KMS-11 (cell line): ENCODE data around the gene MFAP3L.

Source experiments
- H2AFZ ChIP-seq: fragments of 200-600 bp; sonication (generic); 2 replicates; pipeline ENCODE4 v1.6.1; 2016; ENCODE audit warnings: antibody characterized with exemption, mixed run types, low read depth
- H3K27ac ChIP-seq: fragments of 200-600 bp; sonication (generic); 2 replicates; pipeline ENCODE4 v1.6.1; 2016; ENCODE audit warnings: mild to moderate bottlenecking, mixed run types
- H3K27me3 ChIP-seq: fragments of 200-600 bp; sonication (generic); 2 replicates; pipeline ENCODE4 v1.6.1; 2017; ENCODE audit warnings: mild to moderate bottlenecking, low read depth, mixed run types, moderate library complexity; ENCODE audit not compliant: insufficient read depth
- H3K36me3 ChIP-seq: fragments of 200-600 bp; sonication (generic); 2 replicates; pipeline ENCODE4 v1.6.1; 2017; ENCODE audit warnings: mild to moderate bottlenecking, mixed run types; ENCODE audit not compliant: insufficient read depth
- H3K4me1 ChIP-seq: fragments of 200-600 bp; sonication (generic); 2 replicates; pipeline ENCODE4 v1.6.1; 2016; ENCODE audit warnings: mild to moderate bottlenecking, low read depth, mixed run types; ENCODE audit not compliant: poor library complexity, severe bottlenecking
- H3K4me2 ChIP-seq: fragments of 200-600 bp; sonication (generic); 2 replicates; pipeline ENCODE4 v1.7.0; 2016; ENCODE audit warnings: mild to moderate bottlenecking, mixed run types
- H3K4me3 ChIP-seq: fragments of 200-600 bp; sonication (generic); IDR thresholded peaks from 2 replicates; pipeline ENCODE4 v1.6.1; 2017; ENCODE audit warnings: low read depth, low read length, mixed read lengths; ENCODE audit not compliant: insufficient read depth
- H3K79me2 ChIP-seq: fragments of 200-600 bp; sonication (generic); 2 replicates; pipeline ENCODE4 v1.6.1; 2016; ENCODE audit warnings: low read depth, mixed run types; ENCODE audit not compliant: insufficient read depth
- H3K9ac ChIP-seq: fragments of 200-600 bp; sonication (generic); 2 replicates; pipeline ENCODE4 v1.6.1; 2016; ENCODE audit warnings: mild to moderate bottlenecking, mixed run types
- H4K20me1 ChIP-seq: fragments of 200-600 bp; sonication (generic); 2 replicates; pipeline ENCODE4 v1.6.1; 2016; ENCODE audit warnings: mild to moderate bottlenecking, mixed run types; ENCODE audit not compliant: insufficient read depth
- CTCF ChIP-seq: fragments of 200-600 bp; sonication (generic); conservative IDR thresholded peaks from 2 replicates; pipeline ENCODE4 v1.6.1; 2017; ENCODE audit warnings: low read depth, mild to moderate bottlenecking, antibody characterized with exemption, low read length, moderate library complexity, mixed read lengths

MFAP3L gene

GRCh38 chr4:169975838-169976796 lies 50.1 kb downstream of the MFAP3L start:
- Histone ChIP-seq H3K4me2 (no peak overlapping the region), H3K79me2 (no peaks in the 10 kb centered on the region), H3K27me3 (no peaks in the 10 kb centered on the region), H3K36me3 (no peaks in the 10 kb centered on the region), H3K9ac (no peak overlapping the region), H3K27ac (no peak overlapping the region), H3K4me1 (no peaks in the 10 kb centered on the region), H4K20me1 (no peaks in the 10 kb centered on the region), H2AFZ (no peak overlapping the region), H3K4me3 (no peak overlapping the region)
- TF ChIP-seq CTCF: no peak

GRCh38 chr4:169975131-169975837 lies 50.9 kb downstream of the MFAP3L start:
- H3K79me2 ChIP-seq: no peaks in the 10 kb centered on the region
- no peaks in the 10 kb centered on the region for H3K27me3 ChIP-seq
- H3K4me3 ChIP-seq: no peak overlapping the region
- no peak overlapping the region for H2AFZ ChIP-seq
- H3K4me2 ChIP-seq: no peak overlapping the region
- no peak overlapping the region for H3K9ac ChIP-seq
- TF ChIP-seq CTCF: no peak
- no peaks in the 10 kb centered on the region for H4K20me1 ChIP-seq
- no peak overlapping the region for H3K27ac ChIP-seq
- no peaks in the 10 kb centered on the region for H3K4me1 ChIP-seq
- no peaks in the 10 kb centered on the region for H3K36me3 ChIP-seq

- Histone ChIP-seq H3K36me3 (no peaks in the 10 kb centered on the region), H3K79me2 (no peaks in the 10 kb centered on the region), H3K27ac (no peak overlapping the region), H3K4me2 (no peak overlapping the region), H4K20me1 (no peaks in the 10 kb centered on the region), H2AFZ (no peak overlapping the region), H3K9ac (no peak overlapping the region), H3K4me3 (no peak overlapping the region), H3K4me1 (no peaks in the 10 kb centered on the region), H3K27me3 (no peaks in the 10 kb centered on the region)
- TF ChIP-seq CTCF: no peak
These were observed 54.7 kb downstream of the MFAP3L start for GRCh38 chr4:169971456-169972015.

- Histone ChIP-seq H3K4me2 (no peak overlapping the region), H3K27ac (no peak overlapping the region), H3K4me3 (no peak overlapping the region), H3K79me2 (no peaks in the 10 kb centered on the region), H4K20me1 (no peaks in the 10 kb centered on the region), H3K27me3 (no peaks in the 10 kb centered on the region), H2AFZ (no peak overlapping the region), H3K9ac (no peak overlapping the region), H3K4me1 (no peaks in the 10 kb centered on the region), H3K36me3 (no peaks in the 10 kb centered on the region)
- no peak for TF ChIP-seq CTCF
These were observed 57.2 kb downstream of the MFAP3L start for GRCh38 chr4:169968999-169969398.
